Occipital lobe (tissue), 2 donors: ENCODE measurements around the gene TSPAN5. TPM values are rescaled to one million over a fixed set of nuclear protein-coding genes. Genes with fewer than 3 reads are reported as not detected.

ENCODE experiments used
- DNase-seq: peaks from one replicate; lab custom pipeline; 2025; lab: John Stamatoyannopoulos, UW
- total RNA-seq: library from RNA; depleted of rRNA; stranded (reverse); fragments of >200 nt; gene quantifications from one replicate; pipeline ENCODE4 v1.2.3, GENCODE V29; 2014

The TSPAN5 gene
- total RNA-seq, 1 donor from 2014 or later: 90.5 TPM

DNA sequence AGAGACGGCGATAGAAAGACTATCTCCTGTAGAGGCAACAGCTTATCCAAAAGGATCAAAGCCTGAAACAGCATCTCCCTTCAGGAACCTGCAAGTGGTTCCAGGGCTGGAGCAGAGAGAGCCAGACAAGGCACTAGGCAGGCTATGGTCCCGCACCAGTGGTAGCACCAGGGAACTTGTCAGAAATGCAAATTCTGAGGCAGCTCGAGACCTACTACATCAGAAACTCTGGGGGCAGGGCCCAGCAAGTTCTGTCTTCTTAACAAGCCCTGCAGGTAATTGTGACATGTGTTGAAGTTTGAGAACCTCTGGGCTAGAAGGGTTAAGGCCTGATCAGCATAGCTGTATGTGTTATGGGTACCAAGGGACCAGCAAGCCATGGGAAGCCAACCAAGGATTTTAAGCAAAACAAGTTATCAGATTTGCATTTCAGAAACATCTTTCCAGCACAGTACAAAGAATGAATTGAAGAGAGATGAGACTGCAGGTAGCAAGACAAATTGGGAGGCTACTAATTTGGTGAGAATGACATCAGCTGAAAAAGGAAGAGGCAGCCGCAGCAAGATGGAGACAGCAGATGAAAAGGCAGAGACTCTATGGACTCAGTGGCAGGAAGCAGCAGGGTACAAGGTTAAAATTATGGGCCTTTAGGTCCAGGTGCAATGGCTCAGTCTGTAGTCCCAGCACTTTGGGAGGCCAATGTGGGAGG lies 139.7 kb downstream of the TSPAN5 start:
- DNase-seq: no peak

DNA sequence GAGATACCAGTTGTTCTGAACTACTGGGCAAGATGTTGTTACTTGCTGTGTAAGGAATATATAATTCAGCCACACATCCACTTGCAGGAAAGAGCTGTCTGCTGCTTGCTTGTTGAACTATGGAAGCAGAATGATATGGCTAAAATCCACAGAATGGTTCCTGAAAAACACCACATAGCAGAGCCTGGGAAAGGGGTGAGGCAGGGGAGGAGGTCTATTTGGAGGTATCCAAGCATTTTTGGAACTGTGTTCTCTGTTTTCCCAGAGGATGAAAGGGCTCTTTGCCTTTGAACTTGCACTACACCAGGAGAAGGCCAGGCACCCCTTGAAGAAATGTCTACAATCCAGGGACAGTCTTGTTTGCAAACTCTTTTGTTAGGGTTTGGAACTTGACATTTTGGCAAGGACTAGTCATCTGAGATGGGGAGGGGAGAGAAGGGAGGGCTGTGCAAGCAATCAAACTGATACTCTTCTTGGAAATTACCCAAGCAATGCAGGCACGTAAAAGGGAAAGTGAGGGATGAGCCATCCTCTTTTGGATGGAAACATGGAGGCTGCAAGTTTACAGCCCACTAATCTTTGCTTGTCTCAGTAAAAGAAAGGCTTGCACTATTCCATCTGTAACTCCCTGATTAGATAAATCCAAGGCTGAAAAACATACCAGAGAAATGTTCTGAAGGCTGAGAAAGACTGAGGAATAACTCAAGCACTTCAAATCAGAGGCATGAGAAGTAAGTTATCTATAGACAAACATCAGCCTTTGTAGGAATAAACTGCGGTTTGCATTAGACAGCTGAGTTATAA lies 141.0 kb downstream of the TSPAN5 start:
- DNase-seq: no peak

- no peak for DNase-seq
These were observed 141.8 kb downstream of the TSPAN5 start for GRCh38 chr4:98516441-98517217.

GRCh38 chr4:98516042-98516440 lies 142.4 kb downstream of the TSPAN5 start:
- no peak for DNase-seq

- DNase-seq: no peak
These were observed 143.0 kb downstream of the TSPAN5 start for GRCh38 chr4:98515470-98515809.

- no peak for DNase-seq
These were observed 143.5 kb downstream of the TSPAN5 start for GRCh38 chr4:98514741-98515469.

DNA sequence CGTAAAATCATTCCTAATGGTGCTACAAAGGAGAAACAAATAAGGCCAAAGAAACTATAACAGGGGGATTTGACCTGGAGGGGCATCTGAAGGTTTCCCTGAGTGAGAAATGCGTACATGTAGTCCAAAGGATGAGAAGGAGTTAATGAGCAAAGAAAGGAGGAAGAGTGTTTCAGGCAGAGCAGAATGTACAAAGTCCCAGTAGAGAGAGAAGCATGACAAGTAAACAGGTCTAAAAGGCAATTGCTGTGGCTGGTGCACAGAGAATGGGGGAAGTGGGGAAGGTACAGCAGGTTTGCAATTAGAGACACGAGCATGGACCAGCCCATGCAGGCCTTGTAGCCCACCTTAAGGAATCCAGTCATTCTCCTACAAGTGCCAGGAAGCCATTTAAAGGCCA lies 145.5 kb downstream of the TSPAN5 start:
- no peak for DNase-seq

- no peak for DNase-seq
These were observed 147.5 kb downstream of the TSPAN5 start for GRCh38 chr4:98510757-98511517.

DNA sequence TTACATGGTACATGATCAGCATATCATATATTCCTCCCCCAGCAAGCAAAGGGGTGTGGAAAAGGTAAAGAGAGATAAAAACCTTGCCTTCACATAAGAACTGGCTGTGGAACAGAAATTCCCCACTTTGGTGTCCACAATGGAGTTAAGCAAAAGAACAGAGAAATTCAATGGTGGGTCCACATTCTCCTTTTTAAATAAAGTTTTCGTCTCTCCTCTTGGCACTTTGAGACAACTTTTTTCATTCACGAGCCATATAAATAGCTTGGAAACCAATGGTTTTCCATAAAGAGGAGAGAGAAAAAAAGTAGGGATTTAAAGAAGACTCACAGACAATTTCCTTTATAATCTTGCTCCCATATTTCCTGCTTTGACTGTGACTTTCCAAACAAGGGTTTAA lies 148.1 kb downstream of the TSPAN5 start:
- DNase-seq: no peak

- DNase-seq: no peak
These were observed 148.7 kb downstream of the TSPAN5 start for GRCh38 chr4:98509721-98510120.

GRCh38 chr4:98508829-98509598 lies 149.4 kb downstream of the TSPAN5 start:
- DNase-seq: no peak

- DNase-seq: no peak
These were observed 150.2 kb downstream of the TSPAN5 start for GRCh38 chr4:98508248-98508647.

- DNase-seq: no peak
These were observed 151.1 kb downstream of the TSPAN5 start for GRCh38 chr4:98507299-98507698.

- DNase-seq: no peak
These were observed 151.8 kb downstream of the TSPAN5 start for GRCh38 chr4:98506462-98507132.

GRCh38 chr4:98505992-98506391 lies 152.4 kb downstream of the TSPAN5 start:
- DNase-seq: no peak

DNA sequence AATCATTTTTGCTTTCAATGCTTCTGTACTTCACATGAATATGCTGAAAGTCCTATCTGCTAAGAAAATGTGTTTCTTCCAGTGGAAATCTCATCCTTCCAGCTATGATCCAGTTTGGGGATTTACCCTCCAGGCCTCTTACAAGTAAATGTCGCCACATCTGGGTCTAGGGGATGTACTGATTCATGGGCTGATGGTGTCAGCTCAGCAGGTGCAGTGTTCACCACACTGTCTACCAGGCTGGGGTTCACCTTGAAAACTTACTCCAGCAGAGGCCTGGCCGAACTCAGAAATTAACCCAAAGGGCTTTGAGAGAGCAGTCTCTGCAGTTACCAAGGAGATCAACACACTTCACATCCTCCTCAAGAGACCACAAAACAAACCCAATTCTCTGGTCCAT lies 154.3 kb downstream of the TSPAN5 start:
- no peak for DNase-seq

GRCh38 chr4:98503676-98504075 lies 154.7 kb downstream of the TSPAN5 start:
- DNase-seq: no peak

DNA sequence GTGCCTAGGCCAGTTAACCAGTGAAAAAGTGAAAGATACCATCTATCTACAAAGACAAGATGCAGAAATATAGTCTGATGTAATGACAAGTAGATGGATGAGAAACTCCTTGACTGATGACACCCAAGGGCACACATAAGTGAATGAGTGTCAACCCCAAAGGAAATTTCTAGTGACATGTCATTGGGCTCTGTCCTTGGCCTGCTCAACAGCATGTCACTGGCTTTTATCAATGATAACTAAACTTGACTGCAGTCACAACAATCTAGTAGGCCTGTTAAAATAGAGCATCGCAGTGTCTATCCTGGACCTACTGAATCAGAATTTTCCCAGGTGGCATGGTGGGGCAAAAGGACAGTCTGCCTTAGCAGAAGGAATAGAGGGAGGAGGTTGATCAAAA lies 155.8 kb downstream of the TSPAN5 start:
- DNase-seq: no peak

DNA sequence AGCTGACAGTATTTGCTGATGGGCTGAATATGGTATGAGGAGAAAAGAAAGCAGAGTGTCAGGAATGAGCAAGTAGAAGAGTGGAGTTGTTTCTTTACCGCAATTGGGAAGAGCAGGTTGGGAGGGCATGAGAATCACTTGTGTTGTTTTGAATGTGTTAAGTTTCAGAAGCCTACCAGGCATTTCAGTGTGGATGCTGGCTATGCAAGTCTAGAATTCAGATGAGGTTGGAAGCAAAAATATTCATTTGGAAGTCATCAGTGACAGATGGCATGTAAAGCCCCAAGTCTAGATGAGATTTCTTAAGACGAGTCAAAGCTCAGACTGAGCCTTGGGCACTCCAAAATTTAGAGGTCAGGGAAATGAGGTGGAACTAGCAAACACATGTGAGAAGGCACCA lies 156.4 kb downstream of the TSPAN5 start:
- DNase-seq: no peak

DNA sequence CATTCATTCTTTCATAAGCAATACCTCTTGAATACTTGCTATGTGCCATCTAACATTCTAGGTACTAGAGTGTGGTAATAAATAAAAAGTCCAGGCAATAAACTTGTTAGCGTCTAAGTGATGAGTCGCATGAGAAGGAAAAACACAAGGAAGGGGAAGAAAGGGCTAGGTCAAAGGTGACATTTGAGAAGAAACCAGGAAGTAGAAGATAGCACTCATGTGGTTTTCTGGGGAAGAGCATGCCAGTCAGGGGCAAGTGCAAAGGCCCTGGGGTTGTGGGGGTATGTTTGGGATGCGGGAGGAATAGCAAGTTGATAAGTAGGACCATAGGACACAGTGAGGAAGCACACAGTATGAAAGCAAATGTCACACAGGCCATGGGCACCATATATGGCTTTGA lies 157.0 kb downstream of the TSPAN5 start:
- DNase-seq: no peak
